ENCODE measurements around the gene TPST1. TPM values are rescaled to one million over a fixed set of nuclear protein-coding genes. Genes with fewer than 3 reads are reported as not detected.

TPST1 gene
- total and polyA plus RNA-seq, 12 donors, result 2.0 to 7.3 (median 4.7) TPM

- H3K4me3 ChIP-seq, result no peak overlapping the region
- no peaks in the 10 kb centered on the region for H3K27me3 ChIP-seq
- no peak for DNase-seq
- no peaks in the 10 kb centered on the region for H3K4me1 ChIP-seq
- intact Hi-C loops (cut with DNase I), result no loop called here
- no peak for ATAC-seq
- no peak for TF ChIP-seq CTCF (IDR thresholded peaks at IDR 0.05)
- H3K9me3 ChIP-seq, result peaks cover 0 to 5% (median 0%) of the 10 kb centered on the region in 11 donors
- 94 to 95% methylated on average over 8 of the region's 8 CpGs for WGBS, 2 donors
- no peak overlapping the region for H3K27ac ChIP-seq
- H3K36me3 ChIP-seq, result no peaks in the 10 kb centered on the region
Observed at GRCh38 chr7:66185680-66186187, 19.4 kb upstream of the TPST1 start.

- Histone ChIP-seq H3K27ac (no peak overlapping the region), H3K4me1 (no peaks in the 10 kb centered on the region), H3K36me3 (no peaks in the 10 kb centered on the region), H3K9me3 (peaks cover 0 to 5% (median 0%) of the 10 kb centered on the region in 11 donors), H3K27me3 (no peaks in the 10 kb centered on the region), H3K4me3 (no peak overlapping the region)
- no peak for ATAC-seq
- no peak for DNase-seq
- intact Hi-C loops (cut with DNase I), result no loop called here
- 94% methylated on average over 4 of the region's 4 CpGs for WGBS, 2 donors
- no peak for TF ChIP-seq CTCF (IDR thresholded peaks at IDR 0.05)
Observed at GRCh38 chr7:66186991-66187390, 18.1 kb upstream of the TPST1 start.

GRCh38 chr7:66187905-66188304 is 17.2 kb upstream of the TPST1 start:
- Histone ChIP-seq H3K36me3 (no peaks in the 10 kb centered on the region), H3K27ac (no peak overlapping the region)
- peak in 4 of 8 donors; percentile 42 to 84 (median 78) for ATAC-seq

GRCh38 chr7:66188645-66189044 is 16.5 kb upstream of the TPST1 start:
- WGBS, 2 donors, result 96 to 97% methylated on average over 2 of the region's 2 CpGs
- Histone ChIP-seq H3K36me3 (no peaks in the 10 kb centered on the region), H3K9me3 (peaks cover 0 to 5% (median 0%) of the 10 kb centered on the region in 11 donors), H3K27me3 (no peaks in the 10 kb centered on the region), H3K27ac (no peak overlapping the region), H3K4me3 (no peak overlapping the region), H3K4me1 (no peaks in the 10 kb centered on the region)
- intact Hi-C loops (cut with DNase I), result no loop called here
- no peak for TF ChIP-seq CTCF (IDR thresholded peaks at IDR 0.05)
- ATAC-seq (no peak), DNase-seq (no peak)

More at GRCh38 chr7:66187905-66188304, 17.2 kb upstream of the TPST1 start:
- no peak for TF ChIP-seq CTCF (IDR thresholded peaks at IDR 0.05)
- WGBS, 2 donors, result 33 to 34% methylated on average over 1 of the region's 1 CpG
- Histone ChIP-seq H3K4me1 (no peaks in the 10 kb centered on the region), H3K27me3 (no peaks in the 10 kb centered on the region), H3K9me3 (peaks cover 0 to 5% (median 0%) of the 10 kb centered on the region in 11 donors), H3K4me3 (no peak overlapping the region)
- intact Hi-C loops (cut with DNase I), result no loop called here
- peak in 1 of 2 donors; percentile 25 for DNase-seq
